Activated CD4-positive, alpha-beta T cell treated with anti-CD3 and anti-CD28 coated beads for 1 hour (primary cell): Measurements from ENCODE around the gene SHISA2.

ENCODE experiments used
- DNase-seq: peaks from one replicate; pipeline ENCODE4 v3.0.0-alpha.2; 2020

Gene SHISA2

GRCh38 chr13:26017196-26017921 is 34.5 kb downstream of the SHISA2 start:
- DNase-seq, result no peak

- no peak for DNase-seq
Observed at GRCh38 chr13:26016189-26016588, 35.6 kb downstream of the SHISA2 start.

GRCh38 chr13:26015271-26016125 is 36.3 kb downstream of the SHISA2 start:
- DNase-seq, result no peak

- no peak for DNase-seq
Observed at GRCh38 chr13:26012995-26013394, 38.8 kb downstream of the SHISA2 start.

- DNase-seq, result peak; percentile 32
Observed at GRCh38 chr13:26011996-26012821, 39.6 kb downstream of the SHISA2 start.

GRCh38 chr13:26011208-26011573 is 40.6 kb downstream of the SHISA2 start:
- no peak for DNase-seq

GRCh38 chr13:26010487-26011207 is 41.2 kb downstream of the SHISA2 start:
- no peak for DNase-seq

GRCh38 chr13:26007261-26008125 is 44.3 kb downstream of the SHISA2 start:
- DNase-seq, result no peak
